Mesenchymal stem cell (in vitro differentiated cells and primary cell): Measurements from ENCODE around the gene NOVA1.

Experiments
- DNase-seq: peaks from one replicate; pipeline ENCODE4 v3.0.0-alpha.2; 2013
- H2AFZ ChIP-seq: one replicate; pipeline ENCODE4 v1.6.1; 2013; ENCODE audit warnings: low read depth, mild to moderate bottlenecking, control low read depth, inconsistent platforms, low read length, moderate library complexity
- H2AK5ac ChIP-seq: 2 replicates; pipeline ENCODE4 v1.6.1; 2013; ENCODE audit warnings: low read length, moderate library complexity, mild to moderate bottlenecking, inconsistent platforms; ENCODE audit not compliant: severe bottlenecking
- H2BK120ac ChIP-seq: one replicate; pipeline ENCODE4 v1.6.1; 2013; ENCODE audit warnings: low read depth, mild to moderate bottlenecking, inconsistent platforms, low read length, moderate library complexity
- H2BK12ac ChIP-seq, 2 experiments: one replicate each; pipeline ENCODE4 v1.6.1; 2013; ENCODE audit warnings: inconsistent platforms in 2 of 2, low read length in 2 of 2, mild to moderate bottlenecking in 2 of 2, moderate library complexity in 2 of 2, control low read depth in 1 of 2
- H2BK15ac ChIP-seq: one replicate; pipeline ENCODE4 v1.6.1; 2013; ENCODE audit warnings: mild to moderate bottlenecking, low read depth, inconsistent platforms; ENCODE audit not compliant: poor library complexity, severe bottlenecking
- H2BK5ac ChIP-seq: 2 replicates; pipeline ENCODE4 v1.6.1; 2013; ENCODE audit warnings: low read depth, mild to moderate bottlenecking, low read length, control low read depth, inconsistent platforms; ENCODE audit not compliant: poor library complexity, severe bottlenecking
- H3K14ac ChIP-seq, 2 experiments: one replicate each; pipeline ENCODE4 v1.6.1; 2013; ENCODE audit warnings: inconsistent platforms in 2 of 2, low read length in 2 of 2, control low read depth in 1 of 2, mild to moderate bottlenecking in 1 of 2, moderate library complexity in 1 of 2
- H3K18ac ChIP-seq, 2 experiments: one replicate each; pipeline ENCODE4 v1.6.1; 2013; ENCODE audit warnings: inconsistent platforms in 2 of 2, low read length in 2 of 2, control low read depth in 1 of 2, low read depth in 1 of 2, mild to moderate bottlenecking in 1 of 2
- H3K23ac ChIP-seq, 2 experiments: one replicate each; pipeline ENCODE4 v1.6.1; 2013; ENCODE audit warnings: inconsistent platforms in 2 of 2, low read length in 2 of 2, mild to moderate bottlenecking in 2 of 2, moderate library complexity in 2 of 2, control low read depth in 1 of 2
- H3K27ac ChIP-seq: 2 replicates; pipeline ENCODE4 v1.5.1; 2013; ENCODE audit warnings: mild to moderate bottlenecking, moderate library complexity, low read length, control low read depth, inconsistent platforms; ENCODE audit not compliant: poor library complexity, severe bottlenecking
- H3K27me3 ChIP-seq, 2 experiments: 2 replicates each; pipeline versions ENCODE4 v1.6.1 to v1.7.0; 2013; ENCODE audit warnings: low read length in 2 of 2, mild to moderate bottlenecking in 2 of 2, moderate library complexity in 2 of 2, control low read depth in 1 of 2, inconsistent platforms in 1 of 2; ENCODE audit not compliant: control insufficient read depth in 1 of 2, insufficient read depth in 1 of 2
- H3K36me3 ChIP-seq, 2 experiments: 2 replicates each; pipeline versions ENCODE4 v1.6.1 to v1.7.0; 2013; ENCODE audit warnings: low read length in 2 of 2, control low read depth in 1 of 2, inconsistent platforms in 1 of 2, low read depth in 1 of 2, mild to moderate bottlenecking in 1 of 2; ENCODE audit not compliant: insufficient read depth in 2 of 2, control insufficient read depth in 1 of 2
- H3K4ac ChIP-seq, 2 experiments: one replicate each; pipeline ENCODE4 v1.6.1; 2013; ENCODE audit warnings: inconsistent platforms in 2 of 2, low read length in 2 of 2, mild to moderate bottlenecking in 2 of 2, moderate library complexity in 2 of 2, control low read depth in 1 of 2, low read depth in 1 of 2
- H3K4me1 ChIP-seq: 2 replicates; pipeline ENCODE4 v1.6.1; 2013; ENCODE audit warnings: low read depth, low read length, control low read depth; ENCODE audit not compliant: control insufficient read depth, insufficient read depth
- H3K4me2 ChIP-seq: 2 replicates; pipeline ENCODE4 v1.6.1; 2013; ENCODE audit warnings: low read length, mild to moderate bottlenecking, inconsistent platforms; ENCODE audit not compliant: poor library complexity, severe bottlenecking
- H3K4me3 ChIP-seq, 2 experiments: 2 replicates each; pipeline versions ENCODE4 v1.5.1 to v1.7.0; 2013; ENCODE audit warnings: low read length in 2 of 2, mild to moderate bottlenecking in 2 of 2, control low read depth in 1 of 2, low read depth in 1 of 2; ENCODE audit not compliant: insufficient read depth in 1 of 2
- H3K79me1 ChIP-seq: replicated peaks from 2 replicates; pipeline ENCODE4 v1.6.1; 2013; ENCODE audit warnings: mild to moderate bottlenecking, control low read depth, low read length, inconsistent platforms; ENCODE audit not compliant: poor library complexity, severe bottlenecking
- H3K9ac ChIP-seq: 2 replicates; pipeline ENCODE4 v1.7.0; 2013; ENCODE audit warnings: mild to moderate bottlenecking, low read length, moderate library complexity
- H3K9me3 ChIP-seq: 2 replicates; pipeline ENCODE4 v1.7.0; 2013; ENCODE audit warnings: mild to moderate bottlenecking, low read length; ENCODE audit not compliant: control insufficient read depth
- H4K8ac ChIP-seq: one replicate; pipeline ENCODE4 v1.6.1; 2013; ENCODE audit warnings: inconsistent platforms, mild to moderate bottlenecking, low read length, moderate library complexity
- H4K91ac ChIP-seq: one replicate; pipeline ENCODE4 v1.6.1; 2013; ENCODE audit warnings: mild to moderate bottlenecking, low read length, inconsistent platforms
- WGBS: methylation state at CpG from one replicate; pipeline ENCODE4 v1.1.7; 2013; ENCODE audit warnings: mixed read lengths; 5-methylcytosine and 5-hydroxymethylcytosine counted together

The NOVA1 gene

GRCh38 chr14:26626256-26626655 lies 28.4 kb upstream of the NOVA1 start:
- H3K4ac ChIP-seq, result no peak overlapping the region
- no peak overlapping the region for H2BK12ac ChIP-seq
- no peak overlapping the region for H2BK120ac ChIP-seq
- H4K8ac ChIP-seq, result no peak overlapping the region
- H4K91ac ChIP-seq, result no peak overlapping the region
- no peaks in the 10 kb centered on the region for H3K36me3 ChIP-seq
- H3K4me1 ChIP-seq, result no peaks in the 10 kb centered on the region
- no peak overlapping the region for H3K9ac ChIP-seq
- H3K4me2 ChIP-seq, result no peak overlapping the region
- no peak overlapping the region for H2BK15ac ChIP-seq
- no peak overlapping the region for H3K27ac ChIP-seq
- H3K23ac ChIP-seq, result no peak overlapping the region
- H3K9me3 ChIP-seq, result no peaks in the 10 kb centered on the region
- no peak overlapping the region for H3K14ac ChIP-seq
- no peak overlapping the region for H2AK5ac ChIP-seq
- H3K4me3 ChIP-seq, result no peak overlapping the region
- H3K27me3 ChIP-seq, result no peaks in the 10 kb centered on the region
- no peak overlapping the region for H3K18ac ChIP-seq
- DNase-seq, result no peak
- H2BK5ac ChIP-seq, result no peak overlapping the region
- H2AFZ ChIP-seq, result no peak overlapping the region
- no peaks in the 10 kb centered on the region for H3K79me1 ChIP-seq

- Histone ChIP-seq H2BK15ac (no peak overlapping the region), H3K4me3 (no peak overlapping the region), H2AK5ac (peak overlapping the region; percentile 26), H2BK120ac (no peak overlapping the region), H3K4me2 (no peak overlapping the region), H3K4me1 (no peaks in the 10 kb centered on the region), H3K18ac (no peak overlapping the region), H4K91ac (no peak overlapping the region), H2BK5ac (no peak overlapping the region), H3K36me3 (no peaks in the 10 kb centered on the region), H3K4ac (no peak overlapping the region), H3K27me3 (no peaks in the 10 kb centered on the region), H3K79me1 (no peaks in the 10 kb centered on the region), H3K23ac (no peak overlapping the region), H4K8ac (no peak overlapping the region), H3K9me3 (no peaks in the 10 kb centered on the region), H3K9ac (no peak overlapping the region), H2AFZ (no peak overlapping the region), H2BK12ac (no peak overlapping the region), H3K14ac (no peak overlapping the region), H3K27ac (no peak overlapping the region)
- 100% methylated on average over 1 of the region's 1 CpG for WGBS
- no peak for DNase-seq
Measured at GRCh38 chr14:26622611-26623010, 24.8 kb upstream of the NOVA1 start.

- Histone ChIP-seq H3K23ac (no peak overlapping the region), H3K4ac (no peak overlapping the region), H3K14ac (no peak overlapping the region), H3K9ac (peak overlapping the region; percentile 21), H3K79me1 (no peaks in the 10 kb centered on the region), H2BK5ac (no peak overlapping the region), H2BK15ac (no peak overlapping the region), H4K91ac (no peak overlapping the region), H2BK120ac (no peak overlapping the region), H3K4me3 (no peak overlapping the region), H3K18ac (no peak overlapping the region), H3K36me3 (no peaks in the 10 kb centered on the region), H3K4me1 (no peaks in the 10 kb centered on the region), H3K4me2 (no peak overlapping the region), H3K9me3 (peaks cover 4% of the 10 kb centered on the region), H2AFZ (no peak overlapping the region), H4K8ac (no peak overlapping the region), H3K27me3 (no peaks in the 10 kb centered on the region), H2AK5ac (no peak overlapping the region), H2BK12ac (no peak overlapping the region), H3K27ac (peak overlapping the region; percentile 49)
- WGBS, result 70% methylated on average over 2 of the region's 2 CpGs
- peak; percentile 7 for DNase-seq
Measured at GRCh38 chr14:26621807-26622560, 24.2 kb upstream of the NOVA1 start.

GRCh38 chr14:26621364-26621763 lies 23.5 kb upstream of the NOVA1 start:
- no peak overlapping the region for H2BK120ac ChIP-seq
- no peak overlapping the region for H3K4me3 ChIP-seq
- no CpG with 5 or more reads among the region's 1 CpG for WGBS
- no peak overlapping the region for H3K14ac ChIP-seq
- peak overlapping the region; percentile 49 for H3K27ac ChIP-seq
- no peaks in the 10 kb centered on the region for H3K79me1 ChIP-seq
- H2BK5ac ChIP-seq, result no peak overlapping the region
- no peak overlapping the region for H4K8ac ChIP-seq
- no peak overlapping the region for H2AFZ ChIP-seq
- H3K9ac ChIP-seq, result peak overlapping the region; percentile 21
- no peak for DNase-seq
- no peak overlapping the region for H2AK5ac ChIP-seq
- H3K4ac ChIP-seq, result no peak overlapping the region
- H3K23ac ChIP-seq, result no peak overlapping the region
- no peaks in the 10 kb centered on the region for H3K27me3 ChIP-seq
- peaks cover 5% of the 10 kb centered on the region for H3K9me3 ChIP-seq
- no peak overlapping the region for H3K18ac ChIP-seq
- H2BK15ac ChIP-seq, result no peak overlapping the region
- no peaks in the 10 kb centered on the region for H3K36me3 ChIP-seq
- H4K91ac ChIP-seq, result no peak overlapping the region
- H3K4me1 ChIP-seq, result no peaks in the 10 kb centered on the region
- no peak overlapping the region for H2BK12ac ChIP-seq
- H3K4me2 ChIP-seq, result no peak overlapping the region
